ENCODE measurements around the gene ZNF280A.

DNA sequence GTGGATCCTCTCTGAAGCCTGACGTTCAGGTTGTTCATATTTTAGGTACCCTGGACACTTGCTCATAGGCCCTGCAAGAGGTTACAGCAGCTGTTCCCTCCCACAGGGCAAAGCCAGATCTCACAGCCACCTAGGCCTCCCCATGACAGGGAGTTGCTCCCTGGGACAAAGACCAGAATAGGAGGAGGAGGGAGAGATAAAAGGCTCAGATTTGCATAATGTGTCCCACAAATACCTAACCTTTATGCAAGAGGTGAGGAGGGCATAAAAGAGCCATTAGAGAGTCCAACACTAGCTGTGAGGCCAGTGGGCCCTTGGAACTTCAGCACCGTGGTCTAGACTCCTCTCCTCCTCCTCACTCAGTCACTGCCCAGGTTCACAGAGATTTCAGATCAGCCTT is 45.3 kb downstream of the ZNF280A start:
- TF ChIP-seq, protein P1, sequence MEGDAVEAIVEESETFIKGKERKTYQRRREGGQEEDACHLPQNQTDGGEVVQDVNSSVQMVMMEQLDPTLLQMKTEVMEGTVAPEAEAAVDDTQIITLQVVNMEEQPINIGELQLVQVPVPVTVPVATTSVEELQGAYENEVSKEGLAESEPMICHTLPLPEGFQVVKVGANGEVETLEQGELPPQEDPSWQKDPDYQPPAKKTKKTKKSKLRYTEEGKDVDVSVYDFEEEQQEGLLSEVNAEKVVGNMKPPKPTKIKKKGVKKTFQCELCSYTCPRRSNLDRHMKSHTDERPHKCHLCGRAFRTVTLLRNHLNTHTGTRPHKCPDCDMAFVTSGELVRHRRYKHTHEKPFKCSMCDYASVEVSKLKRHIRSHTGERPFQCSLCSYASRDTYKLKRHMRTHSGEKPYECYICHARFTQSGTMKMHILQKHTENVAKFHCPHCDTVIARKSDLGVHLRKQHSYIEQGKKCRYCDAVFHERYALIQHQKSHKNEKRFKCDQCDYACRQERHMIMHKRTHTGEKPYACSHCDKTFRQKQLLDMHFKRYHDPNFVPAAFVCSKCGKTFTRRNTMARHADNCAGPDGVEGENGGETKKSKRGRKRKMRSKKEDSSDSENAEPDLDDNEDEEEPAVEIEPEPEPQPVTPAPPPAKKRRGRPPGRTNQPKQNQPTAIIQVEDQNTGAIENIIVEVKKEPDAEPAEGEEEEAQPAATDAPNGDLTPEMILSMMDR (IDR thresholded peaks at IDR 0.05; ENCODE audit: insufficient read depth, low read depth, low read length), result no peak
- TF ChIP-seq EZH2 (IDR thresholded peaks at IDR 0.05; ENCODE audit: insufficient read depth, low read length), result no peak
